GM19397 (cell line): ENCODE results near the gene PDSS2.

ENCODE experiments used
- ATAC-seq: cut with Tn5 transposase; IDR thresholded peaks from one replicate; pipeline ENCODE4 v1.9.1; 2021; ENCODE audit warnings: mild to moderate bottlenecking, moderate library complexity; ENCODE audit not compliant: unreplicated experiment

PDSS2 gene

GRCh38 chr6:107419733-107420132, 39.6 kb downstream of the PDSS2 start:
- no peak for ATAC-seq

GRCh38 chr6:107418118-107418517, 41.2 kb downstream of the PDSS2 start:
- no peak for ATAC-seq

- no peak for ATAC-seq
Measured at GRCh38 chr6:107416145-107416544, 43.2 kb downstream of the PDSS2 start.

GRCh38 chr6:107413966-107414645, 45.3 kb downstream of the PDSS2 start:
- ATAC-seq = no peak

GRCh38 chr6:107411161-107411560, 48.2 kb downstream of the PDSS2 start:
- no peak for ATAC-seq

GRCh38 chr6:107409942-107410341, 49.4 kb downstream of the PDSS2 start:
- ATAC-seq = no peak

- no peak for ATAC-seq
Measured at GRCh38 chr6:107408714-107409113, 50.6 kb downstream of the PDSS2 start.

- ATAC-seq = no peak
Measured at GRCh38 chr6:107405002-107405401, 54.4 kb downstream of the PDSS2 start.

- ATAC-seq = no peak
Measured at GRCh38 chr6:107402533-107402932, 56.8 kb downstream of the PDSS2 start.

GRCh38 chr6:107401573-107401972, 57.8 kb downstream of the PDSS2 start:
- ATAC-seq = no peak

GRCh38 chr6:107400616-107401147, 58.7 kb downstream of the PDSS2 start:
- no peak for ATAC-seq

- ATAC-seq = no peak
Measured at GRCh38 chr6:107399935-107400334, 59.4 kb downstream of the PDSS2 start.

- ATAC-seq = no peak
Measured at GRCh38 chr6:107398001-107398400, 61.4 kb downstream of the PDSS2 start.

- ATAC-seq = no peak
Measured at GRCh38 chr6:107396211-107396610, 63.2 kb downstream of the PDSS2 start.

- no peak for ATAC-seq
Measured at GRCh38 chr6:107392069-107392468, 67.3 kb downstream of the PDSS2 start.

GRCh38 chr6:107390685-107391435, 68.5 kb downstream of the PDSS2 start:
- no peak for ATAC-seq

GRCh38 chr6:107390056-107390455, 69.3 kb downstream of the PDSS2 start:
- no peak for ATAC-seq

- ATAC-seq = no peak
Measured at GRCh38 chr6:107386904-107387303, 72.5 kb downstream of the PDSS2 start.

- ATAC-seq = no peak
Measured at GRCh38 chr6:107386340-107386739, 73.0 kb downstream of the PDSS2 start.

GRCh38 chr6:107383705-107384104, 75.7 kb downstream of the PDSS2 start:
- no peak for ATAC-seq

- no peak for ATAC-seq
Measured at GRCh38 chr6:107374264-107374663, 85.1 kb downstream of the PDSS2 start.

- no peak for ATAC-seq
Measured at GRCh38 chr6:107369493-107369892, 89.9 kb downstream of the PDSS2 start.
